Suprapubic skin (tissue), 4 donors: ENCODE measurements around the gene ARHGAP10. TPM values are rescaled to one million over a fixed set of nuclear protein-coding genes. Genes with fewer than 3 reads are reported as not detected.
A peak's percentile ranks its signal among the peaks of the same experiment; 100 is the strongest.

Experiments
- DNase-seq, 2 donors: peaks; one replicate each; pipeline ENCODE4 v3.0.0-alpha.2; 2019; ENCODE audit warnings: low spot score in 2 of 2
- H3K27ac ChIP-seq: fragments of 200-600 bp; sonication (generic); one replicate; pipeline ENCODE4 v1.5.1; 2019
- H3K27me3 ChIP-seq: fragments of 200-600 bp; sonication (generic); one replicate; pipeline ENCODE4 v1.5.1; 2019
- H3K36me3 ChIP-seq: fragments of 200-600 bp; sonication (generic); one replicate; pipeline ENCODE4 v1.5.1; 2019
- H3K4me1 ChIP-seq: fragments of 200-600 bp; sonication (generic); one replicate; pipeline ENCODE4 v1.5.1; 2019
- H3K4me3 ChIP-seq: fragments of 200-600 bp; sonication (generic); one replicate; pipeline ENCODE4 v1.5.1; 2019; ENCODE audit warnings: mild to moderate bottlenecking
- H3K9me3 ChIP-seq: fragments of 200-600 bp; sonication (generic); one replicate; pipeline ENCODE4 v1.5.1; 2019
- EP300 ChIP-seq: sonication (generic); formaldehyde crosslinking; IDR thresholded peaks from one replicate; pipeline ENCODE4 v1.6.1; 2017; ENCODE audit warnings: antibody characterized with exemption
- POLR2A ChIP-seq, 2 donors: fragments of 450-650 bp; IDR thresholded peaks; one replicate each; pipeline ENCODE4 v1.6.1; 2017; ENCODE audit warnings: antibody characterized with exemption in 2 of 2, mild to moderate bottlenecking in 2 of 2, moderate library complexity in 2 of 2
- POLR2AphosphoS5 ChIP-seq, 3 donors: sonication (generic); formaldehyde crosslinking; IDR thresholded peaks; one replicate each; pipeline ENCODE4 v1.6.1; 2017; ENCODE audit warnings: antibody characterized with exemption in 3 of 3
- whole genome bisulfite sequencing: methylation state at CpG from one replicate; pipeline ENCODE4 v1.1.5; 2018; 5-methylcytosine and 5-hydroxymethylcytosine counted together
- total RNA-seq, 4 donors: library from RNA; depleted of rRNA; stranded (reverse); fragments of >200 nt; gene quantifications; one replicate each; pipeline ENCODE4 v1.1.0, GENCODE V29; 2016
- TF ChIP-seq, protein P1 (sequence below), 2 donors: fragments of 200-600 bp in 1 of 2; fragments of 450-650 bp in 1 of 2; sonication (generic) in 1 of 2; IDR thresholded peaks; one replicate each; pipeline ENCODE4 v1.5.1; 2016 to 2019; ENCODE audit warnings: antibody characterized with exemption in 2 of 2, mild to moderate bottlenecking in 1 of 2, moderate library complexity in 1 of 2

ARHGAP10 gene
- total RNA-seq, 4 donors from 2014 or later: 32.5 to 59.0 (median 36.8) TPM

DNA sequence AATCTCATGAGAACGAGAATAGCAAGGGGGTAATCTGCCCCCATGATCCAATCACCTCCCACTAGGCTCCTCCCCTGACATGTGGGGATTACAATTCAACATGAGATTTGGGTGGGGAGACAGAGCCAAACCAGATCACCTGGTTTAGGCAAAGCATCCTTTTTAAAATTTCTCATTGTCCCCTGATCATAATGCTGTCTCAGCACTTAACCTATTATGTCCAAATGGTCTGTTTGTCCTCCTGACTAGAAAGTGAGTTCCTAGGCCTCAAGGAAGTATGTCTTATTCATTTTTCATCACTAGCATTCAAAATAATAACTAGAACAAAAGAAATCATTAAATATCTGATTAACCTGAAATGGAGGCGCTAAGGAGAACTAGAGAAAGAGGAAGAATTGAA, 40.1 kb upstream of the ARHGAP10 start:
- Histone ChIP-seq H3K4me3 (no peak overlapping the region), H3K27ac (no peak overlapping the region), H3K4me1 (no peaks in the 10 kb centered on the region), H3K27me3 (no peaks in the 10 kb centered on the region), H3K36me3 (no peaks in the 10 kb centered on the region), H3K9me3 (no peaks in the 10 kb centered on the region)
- TF ChIP-seq, protein P1, sequence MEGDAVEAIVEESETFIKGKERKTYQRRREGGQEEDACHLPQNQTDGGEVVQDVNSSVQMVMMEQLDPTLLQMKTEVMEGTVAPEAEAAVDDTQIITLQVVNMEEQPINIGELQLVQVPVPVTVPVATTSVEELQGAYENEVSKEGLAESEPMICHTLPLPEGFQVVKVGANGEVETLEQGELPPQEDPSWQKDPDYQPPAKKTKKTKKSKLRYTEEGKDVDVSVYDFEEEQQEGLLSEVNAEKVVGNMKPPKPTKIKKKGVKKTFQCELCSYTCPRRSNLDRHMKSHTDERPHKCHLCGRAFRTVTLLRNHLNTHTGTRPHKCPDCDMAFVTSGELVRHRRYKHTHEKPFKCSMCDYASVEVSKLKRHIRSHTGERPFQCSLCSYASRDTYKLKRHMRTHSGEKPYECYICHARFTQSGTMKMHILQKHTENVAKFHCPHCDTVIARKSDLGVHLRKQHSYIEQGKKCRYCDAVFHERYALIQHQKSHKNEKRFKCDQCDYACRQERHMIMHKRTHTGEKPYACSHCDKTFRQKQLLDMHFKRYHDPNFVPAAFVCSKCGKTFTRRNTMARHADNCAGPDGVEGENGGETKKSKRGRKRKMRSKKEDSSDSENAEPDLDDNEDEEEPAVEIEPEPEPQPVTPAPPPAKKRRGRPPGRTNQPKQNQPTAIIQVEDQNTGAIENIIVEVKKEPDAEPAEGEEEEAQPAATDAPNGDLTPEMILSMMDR (IDR thresholded peaks at IDR 0.05): no peak
- TF ChIP-seq POLR2AphosphoS5 (IDR thresholded peaks at IDR 0.05): no peak
- no peak for TF ChIP-seq EP300
- no peak for TF ChIP-seq POLR2A (IDR thresholded peaks at IDR 0.05)
- DNase-seq: no peak
- WGBS: 90% methylated on average over 2 of the region's 2 CpGs

DNA sequence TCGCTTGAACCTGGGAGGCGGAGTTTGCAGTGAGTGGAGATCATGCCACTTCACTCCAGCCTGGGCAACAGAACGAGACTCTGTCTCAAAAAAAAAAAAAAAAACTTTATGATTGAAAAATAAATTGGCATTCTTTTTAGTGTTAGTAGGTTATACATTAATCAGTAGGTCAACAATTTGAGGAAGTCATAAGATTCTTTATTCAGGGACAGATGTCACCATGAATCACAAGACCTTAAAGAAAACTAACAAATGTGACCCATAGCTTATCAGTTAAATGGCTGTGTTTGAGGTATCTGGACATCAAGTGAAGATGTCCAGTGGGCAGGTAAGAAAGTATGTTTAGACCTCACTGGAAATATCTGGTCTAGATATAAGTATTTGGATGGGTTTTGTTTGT, 38.7 kb upstream of the ARHGAP10 start:
- Histone ChIP-seq H3K36me3 (no peaks in the 10 kb centered on the region), H3K27me3 (no peaks in the 10 kb centered on the region), H3K27ac (no peak overlapping the region), H3K4me3 (no peak overlapping the region), H3K4me1 (no peaks in the 10 kb centered on the region), H3K9me3 (no peaks in the 10 kb centered on the region)
- WGBS: 93% methylated on average over 3 of the region's 3 CpGs
- DNase-seq: no peak
- TF ChIP-seq POLR2A (IDR thresholded peaks at IDR 0.05): no peak
- no peak for TF ChIP-seq EP300
- TF ChIP-seq POLR2AphosphoS5 (IDR thresholded peaks at IDR 0.05): no peak
- TF ChIP-seq, protein P1 (IDR thresholded peaks at IDR 0.05): no peak

DNA sequence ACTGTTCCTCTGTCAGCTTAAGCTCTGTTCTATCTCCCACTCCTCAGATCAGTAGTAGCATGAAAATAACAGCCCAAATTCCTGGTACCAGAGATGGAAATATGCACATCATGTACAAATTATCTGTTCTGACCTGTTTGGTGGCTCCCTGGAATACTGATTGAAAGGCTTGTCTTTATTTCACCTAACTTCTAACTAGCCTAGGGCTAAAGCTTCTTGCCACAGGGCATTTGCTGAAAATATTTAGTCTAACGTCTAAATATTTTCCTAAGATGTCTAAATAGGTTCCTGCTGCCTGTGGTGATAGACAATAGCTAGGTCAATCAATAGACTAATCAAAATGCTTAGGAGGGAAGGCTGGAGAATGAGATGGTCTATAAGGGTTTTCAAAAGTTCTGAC, 35.0 kb upstream of the ARHGAP10 start:
- H3K4me3 ChIP-seq: no peak overlapping the region
- H3K27me3 ChIP-seq: no peaks in the 10 kb centered on the region
- no peak for DNase-seq
- no peaks in the 10 kb centered on the region for H3K9me3 ChIP-seq
- no peak overlapping the region for H3K27ac ChIP-seq
- H3K4me1 ChIP-seq: no peaks in the 10 kb centered on the region
- WGBS: 30% methylated on average over 1 of the region's 1 CpG
- no peaks in the 10 kb centered on the region for H3K36me3 ChIP-seq
- TF ChIP-seq POLR2AphosphoS5 (IDR thresholded peaks at IDR 0.05) (no peak), POLR2A (IDR thresholded peaks at IDR 0.05) (no peak), EP300 (no peak)
- TF ChIP-seq, protein P1 (IDR thresholded peaks at IDR 0.05): no peak

DNA sequence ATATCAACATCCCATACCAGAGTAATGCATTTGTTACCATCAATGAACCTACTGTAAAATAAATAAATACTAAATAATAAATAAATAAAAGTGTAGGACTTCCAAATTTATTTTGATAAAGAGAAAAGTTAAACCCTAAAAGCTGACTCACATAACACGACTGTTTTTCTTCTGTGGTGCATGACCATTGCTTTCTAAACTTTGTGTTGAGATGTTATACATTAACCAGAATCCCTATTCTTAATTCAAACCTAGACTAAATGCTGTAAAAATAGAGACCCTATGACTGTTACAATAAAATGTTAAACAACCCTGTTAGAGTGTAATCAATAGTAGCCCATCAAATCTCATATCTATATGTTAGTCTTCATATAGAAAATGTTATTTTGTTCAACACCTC, 27.0 kb upstream of the ARHGAP10 start:
- Histone ChIP-seq H3K9me3 (no peaks in the 10 kb centered on the region), H3K27ac (no peak overlapping the region), H3K36me3 (no peaks in the 10 kb centered on the region), H3K4me3 (no peak overlapping the region), H3K4me1 (no peaks in the 10 kb centered on the region), H3K27me3 (no peaks in the 10 kb centered on the region)
- no peak for DNase-seq
- no peak for TF ChIP-seq POLR2A (IDR thresholded peaks at IDR 0.05)
- no peak for TF ChIP-seq EP300
- TF ChIP-seq, protein P1 (IDR thresholded peaks at IDR 0.05): no peak
- no peak for TF ChIP-seq POLR2AphosphoS5 (IDR thresholded peaks at IDR 0.05)
- WGBS: 80% methylated on average over 1 of the region's 1 CpG

DNA sequence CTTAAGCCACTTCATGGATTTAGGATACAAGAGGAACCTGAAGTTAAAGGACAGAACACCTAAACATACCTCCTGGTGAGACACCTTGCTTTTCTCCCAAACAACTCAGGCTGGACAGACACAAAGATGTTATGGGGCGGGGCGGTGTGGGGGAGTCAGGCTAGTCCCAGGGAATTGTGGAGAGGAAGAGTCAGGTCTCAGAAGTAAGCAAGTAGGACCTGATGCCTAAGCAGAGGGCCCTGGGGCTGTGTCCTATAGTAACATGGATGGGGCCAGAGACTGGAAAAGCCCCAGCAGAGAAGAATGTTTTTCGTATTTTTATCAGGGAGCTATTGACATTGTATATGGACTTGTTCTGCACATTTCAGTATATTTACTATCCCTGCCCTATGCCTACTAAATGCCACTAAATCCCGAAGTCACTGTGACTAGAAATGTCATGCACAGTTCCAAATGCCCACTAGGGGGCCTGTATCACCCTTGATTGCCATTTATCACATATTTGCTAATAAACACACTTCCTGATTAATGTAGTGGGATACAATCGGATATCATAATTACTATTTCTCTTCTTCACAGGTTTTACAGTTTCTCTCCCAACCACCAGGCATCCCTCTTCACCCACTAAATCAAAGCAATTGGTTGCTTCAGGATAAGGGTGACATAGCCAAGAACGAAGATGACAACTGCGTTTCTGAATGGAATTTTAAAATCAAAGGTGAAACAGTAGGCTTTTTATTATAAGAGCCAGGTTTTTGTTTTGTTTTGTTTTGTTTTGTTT, 23.8 kb upstream of the ARHGAP10 start:
- Histone ChIP-seq H3K36me3 (no peaks in the 10 kb centered on the region), H3K27me3 (no peaks in the 10 kb centered on the region), H3K27ac (no peak overlapping the region), H3K4me3 (no peak overlapping the region), H3K9me3 (no peaks in the 10 kb centered on the region), H3K4me1 (no peaks in the 10 kb centered on the region)
- 38% methylated on average over 7 of the region's 7 CpGs for WGBS
- no peak for DNase-seq
- TF ChIP-seq POLR2AphosphoS5 (IDR thresholded peaks at IDR 0.05) (no peak), EP300 (no peak), POLR2A (IDR thresholded peaks at IDR 0.05) (no peak)
- TF ChIP-seq, protein P1 (IDR thresholded peaks at IDR 0.05): peak; percentile 77 to 95
